HG02588 (cell line): Measurements from ENCODE around the gene HECTD4.
"Not testable (repeated sequence)": the region's sequence is repeated elsewhere in the genome, so short reads cannot be mapped to it uniquely, and the experiment has no call there.

ENCODE experiments used
- ATAC-seq: cut with Tn5 transposase; IDR thresholded peaks from one replicate; pipeline ENCODE4 v1.9.1; 2021; ENCODE audit warnings: mild to moderate bottlenecking, moderate library complexity; ENCODE audit not compliant: unreplicated experiment

The HECTD4 gene

GRCh38 chr12:112406519-112407488 is 24.6 kb upstream of the HECTD4 start:
- ATAC-seq: no peak

- no peak for ATAC-seq
These were observed 19.8 kb upstream of the HECTD4 start for GRCh38 chr12:112401903-112402498.

- ATAC-seq: no peak
These were observed 18.8 kb upstream of the HECTD4 start for GRCh38 chr12:112401054-112401453.

GRCh38 chr12:112393328-112393727 is 11.1 kb upstream of the HECTD4 start:
- no peak for ATAC-seq

- not testable (repeated sequence) for ATAC-seq
These were observed 7.9 kb upstream of the HECTD4 start for GRCh38 chr12:112389922-112390654.

GRCh38 chr12:112389228-112389627 is 7.0 kb upstream of the HECTD4 start:
- no peak for ATAC-seq

- no peak for ATAC-seq
These were observed 4.5 kb upstream of the HECTD4 start for GRCh38 chr12:112386726-112387125.

GRCh38 chr12:112382866-112383265 is 635 bp upstream of the HECTD4 start:
- ATAC-seq: no peak

GRCh38 chr12:112381406-112381882 is 787 bp downstream of the HECTD4 start:
- ATAC-seq: peak; percentile 41

- ATAC-seq: no peak
These were observed 1.4 kb downstream of the HECTD4 start for GRCh38 chr12:112380663-112381405.

- no peak for ATAC-seq
These were observed 7.1 kb downstream of the HECTD4 start for GRCh38 chr12:112375105-112375504.

GRCh38 chr12:112374166-112374740 is 8.0 kb downstream of the HECTD4 start:
- no peak for ATAC-seq

GRCh38 chr12:112370868-112371510 is 11.2 kb downstream of the HECTD4 start:
- ATAC-seq: no peak

GRCh38 chr12:112370199-112370598 is 12.0 kb downstream of the HECTD4 start:
- no peak for ATAC-seq

GRCh38 chr12:112368856-112369255 is 13.4 kb downstream of the HECTD4 start:
- no peak for ATAC-seq

- no peak for ATAC-seq
These were observed 14.3 kb downstream of the HECTD4 start for GRCh38 chr12:112367965-112368364.

- ATAC-seq: no peak
These were observed 19.9 kb downstream of the HECTD4 start for GRCh38 chr12:112362310-112362709.

- no peak for ATAC-seq
These were observed 21.0 kb downstream of the HECTD4 start for GRCh38 chr12:112361271-112361670.

GRCh38 chr12:112359290-112359689 is 22.9 kb downstream of the HECTD4 start:
- ATAC-seq: no peak

- ATAC-seq: no peak
These were observed 25.0 kb downstream of the HECTD4 start for GRCh38 chr12:112357214-112357613.
